ENCODE results near the gene RBPJ. TPM values are rescaled to one million over a fixed set of nuclear protein-coding genes. Genes with fewer than 3 reads are reported as not detected.
A peak's percentile ranks its signal among the peaks of the same experiment; 100 is the strongest.

RBPJ gene
- total RNA-seq, 1 donor from 2014 or later = 77.2 TPM

DNA sequence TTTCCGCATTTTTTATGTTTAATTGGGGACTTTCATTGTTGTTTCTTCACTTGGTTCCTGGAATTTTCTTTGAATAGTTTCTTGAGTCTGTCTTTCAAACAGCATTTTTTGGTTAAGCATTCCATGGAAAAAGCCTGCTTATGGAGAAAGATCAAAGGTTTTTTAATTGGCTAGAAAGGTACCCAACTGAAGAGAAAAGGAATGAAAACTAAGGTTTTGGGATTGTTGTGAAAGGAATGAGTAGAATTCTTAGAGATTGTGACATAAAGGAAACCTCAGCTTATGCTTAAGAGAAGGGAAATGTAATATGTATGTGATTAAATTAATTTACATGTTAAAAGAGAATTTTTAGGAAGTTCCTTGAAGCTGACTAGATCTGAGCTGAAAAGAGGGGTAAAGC lies 86.7 kb downstream of the RBPJ start:
- Histone ChIP-seq H3K9me3 (ENCODE audit: control insufficient read depth in 3 of 3, low read length in 3 of 3) (peaks cover 0 to 7% (median 0%) of the 10 kb centered on the region in 3 donors), H3K36me3 (ENCODE audit: control insufficient read depth in 3 of 3, insufficient read depth in 3 of 3, low read length in 3 of 3) (peaks cover 2 to 11% (median 9%) of the 10 kb centered on the region in 3 donors), H3K9ac (ENCODE audit: low read depth in 1 of 3, low read length in 3 of 3) (no peak overlapping the region), H3K27ac (ENCODE audit: low read depth, low read length) (no peak overlapping the region), H3K27me3 (ENCODE audit: control insufficient read depth in 3 of 3, insufficient read depth in 3 of 3, low read length in 3 of 3) (no peaks in the 10 kb centered on the region), H3K4me3 (ENCODE audit: low read length in 3 of 3) (no peak overlapping the region), H3K4me1 (ENCODE audit: control insufficient read depth in 3 of 3, insufficient read depth in 3 of 3, low read length in 3 of 3) (peaks cover 0 to 11% (median 3%) of the 10 kb centered on the region in 3 donors)

DNA sequence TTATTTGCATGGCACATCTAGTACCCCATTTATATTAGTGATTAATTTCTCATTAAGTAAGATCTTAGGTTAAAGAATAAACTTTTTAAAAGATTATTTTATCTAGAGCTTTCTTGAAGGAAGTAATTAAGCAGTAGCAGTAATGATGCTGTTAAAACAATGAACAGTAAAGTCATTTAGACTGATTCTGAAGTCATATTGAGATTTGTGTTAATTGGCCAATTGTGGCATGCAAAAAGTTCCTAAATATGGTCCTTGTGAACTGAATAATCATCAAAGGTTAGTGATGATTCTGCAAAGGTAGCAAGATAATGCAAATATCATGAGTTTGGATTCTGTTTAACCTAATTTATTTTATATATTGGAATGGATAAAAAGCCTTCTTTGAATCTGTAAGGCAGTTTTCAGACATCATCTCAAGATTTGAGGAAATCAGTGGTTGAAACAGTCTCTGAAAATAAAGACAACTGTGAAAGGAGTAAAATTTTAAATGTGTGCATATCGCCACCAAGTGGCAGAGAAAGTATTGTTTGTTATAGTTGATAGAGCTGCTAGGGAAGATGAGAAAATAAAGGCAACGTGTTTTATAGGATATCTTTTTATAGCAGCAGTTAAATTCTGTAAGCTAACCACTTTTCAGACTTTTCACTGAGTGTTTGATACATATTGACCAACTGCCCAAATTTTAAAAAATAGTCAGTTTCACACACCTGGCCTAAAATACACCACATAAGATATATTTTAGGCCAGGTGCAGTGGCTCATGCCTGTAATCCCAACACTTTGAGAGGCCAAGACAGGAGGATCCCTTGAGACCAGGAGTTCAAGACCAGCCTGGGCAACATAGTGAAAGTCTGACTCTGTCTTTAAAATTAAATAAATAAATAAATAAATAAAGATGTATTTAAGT lies 89.8 kb downstream of the RBPJ start:
- peaks cover 7 to 14% (median 9%) of the 10 kb centered on the region in 3 donors for H3K4me1 ChIP-seq (ENCODE audit: control insufficient read depth in 3 of 3, insufficient read depth in 3 of 3, low read length in 3 of 3)
- no peak overlapping the region for H3K9ac ChIP-seq (ENCODE audit: low read depth in 1 of 3, low read length in 3 of 3)

GRCh38 chr4:26412381-26413372 lies 91.9 kb downstream of the RBPJ start:
- Histone ChIP-seq H3K9ac (ENCODE audit: low read depth in 1 of 3, low read length in 3 of 3) (no peak overlapping the region), H3K27me3 (ENCODE audit: control insufficient read depth in 3 of 3, insufficient read depth in 3 of 3, low read length in 3 of 3) (no peaks in the 10 kb centered on the region), H3K36me3 (ENCODE audit: control insufficient read depth in 3 of 3, insufficient read depth in 3 of 3, low read length in 3 of 3) (peaks cover 0 to 10% (median 0%) of the 10 kb centered on the region in 3 donors), H3K27ac (ENCODE audit: low read depth, low read length) (no peak overlapping the region), H3K4me1 (ENCODE audit: control insufficient read depth in 3 of 3, insufficient read depth in 3 of 3, low read length in 3 of 3) (peaks cover 7 to 14% (median 9%) of the 10 kb centered on the region in 3 donors), H3K9me3 (ENCODE audit: control insufficient read depth in 3 of 3, low read length in 3 of 3) (no peaks in the 10 kb centered on the region), H3K4me3 (ENCODE audit: low read length in 3 of 3) (no peak overlapping the region)

More for the DNA sequence above, 89.8 kb downstream of the RBPJ start:
- no peaks in the 10 kb centered on the region for H3K27me3 ChIP-seq (ENCODE audit: control insufficient read depth in 3 of 3, insufficient read depth in 3 of 3, low read length in 3 of 3)
- peaks cover 2 to 18% (median 9%) of the 10 kb centered on the region in 3 donors for H3K36me3 ChIP-seq (ENCODE audit: control insufficient read depth in 3 of 3, insufficient read depth in 3 of 3, low read length in 3 of 3)
- H3K27ac ChIP-seq (ENCODE audit: low read depth, low read length) = no peak overlapping the region
- H3K9me3 ChIP-seq (ENCODE audit: control insufficient read depth in 3 of 3, low read length in 3 of 3) = peaks cover 0 to 7% (median 0%) of the 10 kb centered on the region in 3 donors
- H3K4me3 ChIP-seq (ENCODE audit: low read length in 3 of 3) = no peak overlapping the region

GRCh38 chr4:26413582-26413981 lies 92.8 kb downstream of the RBPJ start:
- H3K4me1 ChIP-seq (ENCODE audit: control insufficient read depth in 3 of 3, insufficient read depth in 3 of 3, low read length in 3 of 3) = peaks cover 7 to 14% (median 9%) of the 10 kb centered on the region in 3 donors
- H3K27me3 ChIP-seq (ENCODE audit: control insufficient read depth in 3 of 3, insufficient read depth in 3 of 3, low read length in 3 of 3) = no peaks in the 10 kb centered on the region
- H3K36me3 ChIP-seq (ENCODE audit: control insufficient read depth in 3 of 3, insufficient read depth in 3 of 3, low read length in 3 of 3) = peaks cover 0 to 10% (median 0%) of the 10 kb centered on the region in 3 donors
- H3K4me3 ChIP-seq (ENCODE audit: low read length in 3 of 3) = no peak overlapping the region
- no peaks in the 10 kb centered on the region for H3K9me3 ChIP-seq (ENCODE audit: control insufficient read depth in 3 of 3, low read length in 3 of 3)
- no peak overlapping the region for H3K27ac ChIP-seq (ENCODE audit: low read depth, low read length)
- no peak overlapping the region for H3K9ac ChIP-seq (ENCODE audit: low read depth in 1 of 3, low read length in 3 of 3)

DNA sequence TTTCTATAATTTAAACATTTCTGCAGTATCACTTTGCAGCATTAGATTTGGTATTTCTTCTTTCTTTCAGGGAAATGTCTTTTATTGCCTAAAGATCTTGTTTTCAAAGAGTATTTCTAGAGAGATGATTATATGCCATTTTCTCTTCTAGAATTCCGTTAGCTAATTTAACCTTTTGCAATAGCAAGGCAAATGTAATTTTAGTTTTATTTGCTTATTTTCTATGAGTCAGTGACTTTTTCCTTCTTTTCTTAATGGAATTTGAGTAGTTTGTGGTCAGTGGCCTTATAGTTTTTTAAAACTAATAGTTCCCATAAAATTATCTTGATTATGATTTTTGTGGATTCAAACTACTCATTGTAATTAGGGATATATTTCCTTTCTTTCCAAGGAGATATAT lies 97.3 kb downstream of the RBPJ start:
- no peak overlapping the region for H3K9ac ChIP-seq (ENCODE audit: low read depth in 1 of 3, low read length in 3 of 3)
- no peaks in the 10 kb centered on the region for H3K27me3 ChIP-seq (ENCODE audit: control insufficient read depth in 3 of 3, insufficient read depth in 3 of 3, low read length in 3 of 3)
- no peak overlapping the region for H3K27ac ChIP-seq (ENCODE audit: low read depth, low read length)
- H3K36me3 ChIP-seq (ENCODE audit: control insufficient read depth in 3 of 3, insufficient read depth in 3 of 3, low read length in 3 of 3) = peaks cover 0 to 10% (median 0%) of the 10 kb centered on the region in 3 donors
- peaks cover 5 to 7% (median 7%) of the 10 kb centered on the region in 3 donors for H3K4me1 ChIP-seq (ENCODE audit: control insufficient read depth in 3 of 3, insufficient read depth in 3 of 3, low read length in 3 of 3)
- H3K9me3 ChIP-seq (ENCODE audit: control insufficient read depth in 3 of 3, low read length in 3 of 3) = no peaks in the 10 kb centered on the region
- H3K4me3 ChIP-seq (ENCODE audit: low read length in 3 of 3) = no peak overlapping the region

DNA sequence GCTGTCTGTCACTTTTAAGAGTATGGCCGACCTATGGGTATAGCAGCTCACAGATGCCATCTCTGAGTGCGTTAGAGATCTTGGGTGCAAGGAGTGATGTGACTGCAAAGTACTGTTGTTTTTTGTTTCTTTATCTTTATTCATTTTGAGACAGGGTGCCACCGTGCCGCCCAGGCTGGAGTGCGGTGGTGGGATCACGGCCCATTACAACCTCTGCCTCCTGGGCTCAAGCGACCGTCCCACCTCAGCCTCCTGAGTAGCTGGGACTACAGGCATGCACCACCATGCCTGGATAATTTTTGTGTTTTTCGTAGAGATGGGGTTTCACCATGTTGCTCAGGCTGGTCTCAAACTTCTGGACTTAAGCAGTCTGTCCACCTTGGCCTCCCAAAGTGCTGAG lies 98.0 kb downstream of the RBPJ start:
- peaks cover 0 to 10% (median 0%) of the 10 kb centered on the region in 3 donors for H3K36me3 ChIP-seq (ENCODE audit: control insufficient read depth in 3 of 3, insufficient read depth in 3 of 3, low read length in 3 of 3)
- H3K27ac ChIP-seq (ENCODE audit: low read depth, low read length) = no peak overlapping the region
- H3K27me3 ChIP-seq (ENCODE audit: control insufficient read depth in 3 of 3, insufficient read depth in 3 of 3, low read length in 3 of 3) = no peaks in the 10 kb centered on the region
- peaks cover 4 to 7% (median 4%) of the 10 kb centered on the region in 3 donors for H3K4me1 ChIP-seq (ENCODE audit: control insufficient read depth in 3 of 3, insufficient read depth in 3 of 3, low read length in 3 of 3)
- H3K9me3 ChIP-seq (ENCODE audit: control insufficient read depth in 3 of 3, low read length in 3 of 3) = no peaks in the 10 kb centered on the region
- no peak overlapping the region for H3K9ac ChIP-seq (ENCODE audit: low read depth in 1 of 3, low read length in 3 of 3)
- no peak overlapping the region for H3K4me3 ChIP-seq (ENCODE audit: low read length in 3 of 3)

- H3K27me3 ChIP-seq (ENCODE audit: control insufficient read depth in 3 of 3, insufficient read depth in 3 of 3, low read length in 3 of 3) = no peaks in the 10 kb centered on the region
- H3K9me3 ChIP-seq (ENCODE audit: control insufficient read depth in 3 of 3, low read length in 3 of 3) = no peaks in the 10 kb centered on the region
- H3K9ac ChIP-seq (ENCODE audit: low read depth in 1 of 3, low read length in 3 of 3) = no peak overlapping the region
- no peak overlapping the region for H3K4me3 ChIP-seq (ENCODE audit: low read length in 3 of 3)
- peaks cover 4 to 7% (median 4%) of the 10 kb centered on the region in 3 donors for H3K4me1 ChIP-seq (ENCODE audit: control insufficient read depth in 3 of 3, insufficient read depth in 3 of 3, low read length in 3 of 3)
- H3K36me3 ChIP-seq (ENCODE audit: control insufficient read depth in 3 of 3, insufficient read depth in 3 of 3, low read length in 3 of 3) = peaks cover 0 to 10% (median 5%) of the 10 kb centered on the region in 3 donors
- peak overlapping the region; percentile 31 for H3K27ac ChIP-seq (ENCODE audit: low read depth, low read length)
Observed at GRCh38 chr4:26420438-26420837, 99.6 kb downstream of the RBPJ start.

- peaks cover 4 to 7% (median 4%) of the 10 kb centered on the region in 3 donors for H3K4me1 ChIP-seq (ENCODE audit: control insufficient read depth in 3 of 3, insufficient read depth in 3 of 3, low read length in 3 of 3)
- H3K9ac ChIP-seq (ENCODE audit: low read depth in 1 of 3, low read length in 3 of 3) = no peak overlapping the region
- H3K27ac ChIP-seq (ENCODE audit: low read depth, low read length) = peak overlapping the region; percentile 31
- H3K4me3 ChIP-seq (ENCODE audit: low read length in 3 of 3) = no peak overlapping the region
- peaks cover 0 to 10% (median under 1%) of the 10 kb centered on the region in 3 donors for H3K36me3 ChIP-seq (ENCODE audit: control insufficient read depth in 3 of 3, insufficient read depth in 3 of 3, low read length in 3 of 3)
- H3K27me3 ChIP-seq (ENCODE audit: control insufficient read depth in 3 of 3, insufficient read depth in 3 of 3, low read length in 3 of 3) = no peaks in the 10 kb centered on the region
- H3K9me3 ChIP-seq (ENCODE audit: control insufficient read depth in 3 of 3, low read length in 3 of 3) = no peaks in the 10 kb centered on the region
Observed at GRCh38 chr4:26420913-26421312, 100.1 kb downstream of the RBPJ start.

DNA sequence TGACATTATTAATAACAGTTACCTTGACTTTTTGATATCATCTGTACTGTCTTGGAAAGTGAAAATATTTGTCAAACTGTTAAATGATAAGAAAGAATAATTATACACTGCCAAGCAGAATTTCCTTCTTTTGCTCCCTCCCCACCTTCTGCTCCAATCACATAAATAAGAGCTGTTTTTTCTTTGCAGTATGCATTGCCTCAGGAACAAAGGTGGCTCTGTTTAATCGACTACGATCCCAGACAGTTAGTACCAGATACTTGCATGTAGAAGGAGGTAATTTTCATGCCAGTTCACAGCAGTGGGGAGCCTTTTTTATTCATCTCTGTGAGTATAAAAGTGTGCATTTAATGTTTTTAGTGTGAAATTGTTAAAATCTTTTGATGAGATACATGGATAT lies 103.3 kb downstream of the RBPJ start:
- Histone ChIP-seq H3K9me3 (ENCODE audit: control insufficient read depth in 3 of 3, low read length in 3 of 3) (no peaks in the 10 kb centered on the region), H3K27ac (ENCODE audit: low read depth, low read length) (no peak overlapping the region), H3K27me3 (ENCODE audit: control insufficient read depth in 3 of 3, insufficient read depth in 3 of 3, low read length in 3 of 3) (no peaks in the 10 kb centered on the region), H3K4me3 (ENCODE audit: low read length in 3 of 3) (no peak overlapping the region), H3K4me1 (ENCODE audit: control insufficient read depth in 3 of 3, insufficient read depth in 3 of 3, low read length in 3 of 3) (peaks cover 7 to 14% (median 7%) of the 10 kb centered on the region in 3 donors), H3K36me3 (ENCODE audit: control insufficient read depth in 3 of 3, insufficient read depth in 3 of 3, low read length in 3 of 3) (peaks cover under 1 to 10% (median 4%) of the 10 kb centered on the region in 3 donors), H3K9ac (ENCODE audit: low read depth in 1 of 3, low read length in 3 of 3) (no peak overlapping the region)
